HS-27A (cell line): ENCODE results near the gene SLC17A2.

ENCODE experiments used
- DNase-seq: peaks from one replicate; pipeline ENCODE4 v3.0.0-alpha.2; 2012; ENCODE audit warnings: low read depth, missing footprints

The SLC17A2 gene

DNA sequence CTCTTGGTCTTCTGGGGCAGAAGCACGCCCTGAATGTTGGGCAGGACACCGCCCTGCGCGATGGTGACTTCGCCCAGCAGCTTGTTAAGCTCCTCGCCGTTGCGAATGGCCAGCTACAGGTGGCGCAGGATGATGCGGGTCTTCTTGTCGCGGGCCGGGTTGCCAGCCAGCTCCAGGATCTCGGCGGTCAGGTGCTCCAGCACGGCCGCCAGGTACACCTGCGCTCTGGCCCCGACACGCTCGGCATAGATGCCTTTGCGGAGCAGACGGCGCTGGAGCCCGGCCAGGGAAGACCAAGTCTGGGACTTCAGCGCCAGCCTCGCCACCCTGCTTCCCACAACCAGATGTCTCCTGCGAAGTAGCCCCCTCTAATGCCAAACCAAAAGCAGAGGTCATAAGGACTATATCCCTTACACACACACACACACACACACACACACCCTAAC is 48.4 kb downstream of the SLC17A2 start:
- DNase-seq = no peak

DNA sequence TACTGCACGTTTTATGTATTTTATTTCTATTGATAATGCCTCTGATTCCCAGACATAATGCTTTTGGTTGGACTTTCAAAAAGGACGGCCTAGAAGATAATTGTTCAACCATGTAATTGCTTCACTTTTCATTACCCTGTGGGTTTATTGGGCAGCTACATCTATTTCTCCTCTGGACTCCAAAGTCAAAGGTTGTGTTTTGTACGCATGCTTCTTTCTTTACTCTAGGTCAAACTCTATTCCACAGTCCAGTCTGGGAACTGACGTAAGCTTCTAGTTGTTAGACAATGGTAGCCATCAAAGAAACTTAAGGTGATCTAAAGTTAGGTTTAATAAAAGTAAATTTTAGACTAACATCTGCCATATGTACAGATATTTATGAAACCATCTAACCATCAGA is 49.9 kb downstream of the SLC17A2 start:
- DNase-seq = no peak

DNA sequence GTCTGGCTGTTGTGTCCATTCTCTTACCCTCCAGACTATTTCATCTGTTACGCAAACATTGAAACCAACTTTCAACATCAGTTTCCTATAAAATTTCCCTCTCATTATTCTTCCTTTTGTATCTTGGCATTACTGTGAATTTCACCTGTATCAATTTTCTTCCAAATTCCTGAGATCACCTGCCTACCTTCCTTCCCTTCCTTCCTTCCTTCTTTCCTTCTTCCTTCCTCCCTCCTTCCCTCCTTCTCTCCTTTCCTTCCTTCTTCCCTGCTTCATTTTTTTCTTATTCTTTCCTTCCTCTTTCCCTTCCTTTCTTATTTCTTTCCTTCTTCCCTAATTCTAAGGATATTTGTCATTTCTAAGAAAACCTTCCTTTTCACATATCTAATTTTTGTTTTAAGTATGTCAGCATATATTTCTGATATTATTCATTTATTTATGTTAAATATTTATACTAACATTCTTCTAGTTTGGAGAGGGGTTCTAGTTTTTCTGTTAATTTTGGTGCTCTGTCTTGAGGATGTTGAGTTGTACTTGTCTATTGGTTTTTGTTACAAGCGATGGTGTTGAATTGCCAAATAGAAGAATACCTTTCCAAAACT is 51.7 kb downstream of the SLC17A2 start:
- no peak for DNase-seq

DNA sequence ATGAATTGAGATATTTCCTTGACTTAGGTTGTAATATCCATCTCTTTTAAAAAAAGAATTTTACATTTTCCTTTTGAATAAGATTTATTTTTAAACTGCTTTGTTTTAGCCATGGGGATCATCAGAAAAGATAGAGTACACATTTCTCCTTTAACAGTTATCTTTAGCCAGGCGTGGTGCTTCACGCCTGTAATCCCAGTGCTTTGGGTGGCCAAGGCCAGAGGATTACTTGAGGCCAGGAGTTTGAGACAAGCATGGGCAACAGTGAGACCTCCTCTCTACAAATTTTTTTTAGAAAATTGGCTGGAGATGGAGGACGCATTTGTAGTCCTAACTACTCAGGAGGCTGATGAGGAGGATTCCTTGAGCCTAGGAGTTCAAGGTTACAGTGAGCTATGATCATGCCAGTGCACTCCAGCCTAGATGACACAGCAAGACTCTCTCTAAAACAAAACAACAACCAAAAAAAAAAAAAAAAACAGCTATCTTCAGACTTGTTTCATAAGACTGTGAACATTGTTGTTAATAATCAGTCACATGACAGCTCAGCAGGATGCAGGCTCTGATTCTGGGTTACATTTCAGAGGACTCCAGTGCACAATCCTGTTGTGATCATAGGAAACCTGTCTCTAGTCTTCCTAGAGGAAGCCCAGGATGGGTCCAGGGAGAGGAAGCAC is 54.4 kb downstream of the SLC17A2 start:
- no peak for DNase-seq

DNA sequence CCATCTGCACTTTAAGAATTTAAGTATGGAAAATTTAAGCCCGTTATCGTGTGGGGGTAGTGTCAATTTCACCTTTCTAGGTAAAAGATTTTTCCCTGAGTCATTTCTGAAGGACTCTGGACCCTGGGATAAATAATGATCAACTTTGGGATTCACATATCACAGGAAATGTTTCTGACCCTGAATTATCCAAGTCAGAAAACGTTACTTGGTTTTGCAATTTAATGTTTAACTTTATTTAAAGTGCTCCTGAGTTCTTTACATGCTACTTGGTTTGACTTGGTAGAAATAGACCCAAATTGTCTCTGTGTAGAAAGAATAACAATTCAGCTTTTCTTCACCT is 55.0 kb downstream of the SLC17A2 start:
- no peak for DNase-seq

DNA sequence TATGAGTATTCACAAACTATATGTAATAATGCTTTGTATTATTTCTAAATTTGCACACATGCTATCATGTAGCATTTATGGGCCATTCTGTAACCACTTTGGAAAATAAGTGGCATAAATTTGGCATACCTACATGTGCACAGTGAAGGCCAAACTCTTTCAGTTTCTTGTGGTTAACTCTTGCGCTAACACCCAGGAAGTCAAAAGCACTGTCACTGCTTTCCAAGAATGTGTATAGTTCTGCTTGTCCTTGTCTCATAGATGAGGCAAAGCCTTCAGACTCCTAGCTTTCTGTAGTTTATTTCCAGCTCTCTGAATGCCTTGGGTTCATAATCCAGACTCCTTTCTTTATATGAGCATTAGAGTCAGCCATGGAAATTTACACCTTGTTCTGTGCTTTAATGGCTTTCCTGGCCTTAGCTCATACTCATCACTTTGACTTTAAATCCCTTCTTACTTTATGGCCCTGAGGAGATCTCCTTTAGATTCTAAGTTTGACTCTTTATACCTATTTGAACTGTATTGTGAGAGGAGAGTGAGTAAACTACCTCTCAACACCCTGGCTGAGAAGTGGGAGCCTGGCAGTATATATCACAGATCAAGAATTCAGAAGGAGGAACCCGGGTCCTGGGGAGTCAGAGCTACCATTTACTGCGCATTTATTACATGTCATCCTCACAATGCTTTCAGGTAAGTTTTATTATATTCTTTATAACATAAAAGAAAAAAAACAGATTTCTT is 55.5 kb downstream of the SLC17A2 start:
- DNase-seq = no peak

DNA sequence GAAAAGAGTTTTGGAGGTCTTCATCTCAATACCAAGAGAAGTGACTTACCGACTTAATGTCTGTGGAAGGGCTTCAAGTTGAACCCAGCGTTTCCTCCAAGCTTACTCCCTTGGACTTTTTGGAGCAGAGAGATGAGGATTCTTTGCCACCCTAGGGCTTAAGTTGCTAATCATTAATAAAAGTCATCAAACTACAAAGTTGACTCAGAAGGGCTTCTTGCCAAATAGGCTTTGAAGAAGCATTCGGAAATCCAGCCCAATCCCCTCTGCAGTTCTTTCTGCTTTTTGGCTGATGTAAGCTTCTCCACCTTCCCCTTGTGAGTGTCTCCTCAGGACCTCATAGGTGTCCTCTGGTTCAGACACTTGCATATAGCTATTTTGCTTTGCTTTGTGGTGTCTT is 56.4 kb downstream of the SLC17A2 start, which contains the start of gene SLC17A3:
Gene SLC17A3, minus strand, starts transcription at position 126 of the 400 bp plus-strand sequence. CDS start 5,856 bp downstream, outside the sequence.
- no peak for DNase-seq

DNA sequence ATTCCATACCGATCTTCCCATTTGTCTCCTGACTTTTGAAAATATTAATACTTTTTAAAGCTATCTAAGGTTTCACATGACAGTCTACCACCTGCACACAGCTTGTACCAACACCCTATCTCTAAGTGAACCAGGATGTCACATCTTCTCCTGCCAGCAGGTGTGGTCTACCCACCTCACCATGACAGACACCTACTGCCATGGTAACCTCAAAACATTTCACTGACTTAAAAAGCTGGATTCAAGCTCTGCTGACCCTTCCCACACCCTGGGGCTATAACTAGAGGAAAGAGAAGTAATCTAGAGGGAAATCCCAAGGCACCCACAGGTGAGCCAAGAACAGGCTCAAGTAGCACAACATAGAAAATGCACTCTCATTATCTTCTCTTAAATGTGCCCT is 57.7 kb downstream of the SLC17A2 start:
- DNase-seq = no peak

DNA sequence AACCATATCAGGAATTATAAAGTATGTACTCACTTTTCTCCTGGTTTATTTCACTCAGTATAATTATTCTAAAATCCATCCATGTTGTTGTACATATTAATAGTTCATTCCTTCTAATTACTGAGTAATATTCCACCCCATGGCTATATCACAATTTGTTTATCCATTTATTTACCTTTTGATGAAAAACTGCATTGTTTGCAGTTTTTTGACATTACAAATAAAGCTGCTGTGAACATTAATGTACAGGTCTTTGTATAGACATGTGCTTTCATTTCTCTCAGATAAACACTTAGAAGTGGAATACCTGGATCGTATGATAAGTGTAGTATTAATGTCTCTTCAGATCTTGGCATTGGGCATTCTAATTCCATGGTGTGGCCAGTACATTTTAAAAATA is 60.7 kb downstream of the SLC17A2 start:
- DNase-seq = no peak

DNA sequence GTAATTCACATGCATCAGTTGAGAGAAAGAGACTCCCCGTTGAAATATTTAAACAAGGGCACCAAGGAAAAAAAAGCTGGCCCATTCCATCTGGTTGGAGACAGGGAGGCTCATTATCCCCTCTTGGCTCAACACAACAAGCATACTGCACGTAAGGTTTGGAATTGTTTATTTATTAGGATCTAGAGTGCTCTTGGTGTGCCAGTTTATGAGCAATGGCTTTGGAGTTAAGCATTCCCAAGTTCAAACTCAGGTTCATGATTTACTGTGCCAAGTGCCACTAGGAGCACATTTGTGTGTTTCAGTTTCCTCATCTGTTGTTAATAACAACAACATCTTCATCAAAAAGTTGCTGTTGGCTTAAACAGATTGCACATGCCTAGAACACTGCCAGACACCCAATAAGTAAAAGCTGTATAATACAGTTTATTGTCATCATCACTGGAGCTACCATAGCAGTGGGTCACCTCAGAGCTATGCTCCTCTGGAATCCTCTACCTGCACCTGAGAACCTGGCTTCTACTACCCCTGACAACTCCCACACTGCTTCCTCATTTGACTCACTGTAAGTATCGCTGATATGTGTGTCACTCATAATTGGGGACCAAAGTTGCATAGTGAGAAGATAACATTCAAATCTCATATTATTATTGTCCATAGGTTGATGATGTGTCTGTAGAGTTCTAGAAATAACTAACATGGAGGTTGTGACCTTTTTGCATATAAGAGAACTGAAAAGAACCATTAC is 61.9 kb downstream of the SLC17A2 start:
- no peak for DNase-seq

DNA sequence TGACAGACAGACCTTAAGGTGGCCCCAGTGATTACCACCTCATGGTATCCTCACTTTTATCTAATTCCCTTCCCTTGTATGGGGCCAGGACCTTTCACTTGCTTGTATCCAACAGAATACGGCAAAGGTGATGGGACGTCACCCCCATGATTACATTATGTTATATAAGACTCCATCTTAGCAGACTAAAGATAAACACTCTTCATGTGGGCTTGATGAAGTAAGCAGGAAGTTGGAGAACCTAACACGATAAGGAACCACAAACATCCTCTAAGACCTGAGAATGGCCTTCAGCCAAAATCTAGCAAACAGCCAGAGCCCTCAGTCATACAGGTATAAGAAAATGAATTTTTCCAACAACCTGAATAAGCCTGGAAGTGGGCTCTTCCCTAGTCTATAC is 64.5 kb downstream of the SLC17A2 start:
- DNase-seq = no peak

DNA sequence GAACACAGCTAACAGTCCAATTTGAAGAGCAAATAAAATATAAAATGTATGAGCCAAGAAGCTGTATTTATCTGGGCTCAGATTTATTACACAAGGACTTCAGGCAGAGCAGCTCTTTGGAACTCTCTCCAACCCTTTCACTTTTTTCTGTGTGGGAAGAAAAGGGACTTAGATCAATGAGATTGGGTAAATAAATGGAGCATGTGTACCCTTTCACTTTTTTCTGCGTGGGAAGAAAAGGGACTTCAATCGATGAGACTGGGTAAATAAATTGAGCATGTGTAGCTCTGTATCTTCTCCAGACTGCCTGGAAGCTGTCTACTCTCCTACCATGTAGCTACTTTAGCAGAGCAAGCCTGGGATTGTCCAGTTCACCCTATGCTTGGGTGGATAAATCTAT is 67.1 kb downstream of the SLC17A2 start:
- no peak for DNase-seq
